Measurements from ENCODE around the gene S100A6. TPM values are rescaled to one million over a fixed set of nuclear protein-coding genes. Genes with fewer than 3 reads are reported as not detected.
A peak's percentile ranks its signal among the peaks of the same experiment; 100 is the strongest.
"Not testable (repeated sequence)": the region's sequence is repeated elsewhere in the genome, so short reads cannot be mapped to it uniquely, and the experiment has no call there.

S100A6 gene
- total and polyA plus RNA-seq, 8 donors: 154 to 2,520 (median 634) TPM

DNA sequence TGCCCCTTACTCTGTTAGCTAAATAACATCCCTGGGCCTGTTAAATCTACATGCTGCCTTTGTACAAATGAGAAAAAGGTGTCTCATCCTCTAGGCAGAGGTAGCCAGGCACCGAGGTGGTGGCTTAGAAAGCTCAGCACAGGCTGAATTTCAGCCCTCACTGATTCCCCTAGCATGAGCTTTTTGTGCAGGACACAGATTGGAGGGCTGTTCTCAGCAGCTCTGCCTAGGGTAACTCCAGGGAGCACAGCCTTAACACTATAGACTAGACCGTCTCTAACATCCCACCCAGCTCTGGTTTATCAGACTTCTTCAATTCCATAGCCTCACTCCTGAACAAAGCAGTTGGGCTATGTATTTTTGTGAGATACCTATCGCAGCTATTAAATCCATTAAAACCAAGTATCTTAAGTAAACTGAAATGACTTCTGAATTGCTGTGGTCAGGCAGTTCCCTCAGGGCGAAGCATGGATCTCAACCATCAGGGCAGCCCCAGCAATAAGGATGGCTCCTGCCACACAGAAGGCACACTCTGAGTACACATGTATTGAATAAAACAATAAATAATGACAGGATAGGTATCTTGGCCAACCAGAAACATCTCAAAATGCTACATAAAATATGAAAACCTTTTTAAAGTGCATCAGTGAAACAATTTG is 14.8 kb downstream of the S100A6 start:
- 62 to 75% (median 67%) methylated on average over 4 of the region's 4 CpGs for WGBS, 5 donors
- Histone ChIP-seq H3K9me3 (no peaks in the 10 kb centered on the region), H3K27ac (no peak overlapping the region)

DNA sequence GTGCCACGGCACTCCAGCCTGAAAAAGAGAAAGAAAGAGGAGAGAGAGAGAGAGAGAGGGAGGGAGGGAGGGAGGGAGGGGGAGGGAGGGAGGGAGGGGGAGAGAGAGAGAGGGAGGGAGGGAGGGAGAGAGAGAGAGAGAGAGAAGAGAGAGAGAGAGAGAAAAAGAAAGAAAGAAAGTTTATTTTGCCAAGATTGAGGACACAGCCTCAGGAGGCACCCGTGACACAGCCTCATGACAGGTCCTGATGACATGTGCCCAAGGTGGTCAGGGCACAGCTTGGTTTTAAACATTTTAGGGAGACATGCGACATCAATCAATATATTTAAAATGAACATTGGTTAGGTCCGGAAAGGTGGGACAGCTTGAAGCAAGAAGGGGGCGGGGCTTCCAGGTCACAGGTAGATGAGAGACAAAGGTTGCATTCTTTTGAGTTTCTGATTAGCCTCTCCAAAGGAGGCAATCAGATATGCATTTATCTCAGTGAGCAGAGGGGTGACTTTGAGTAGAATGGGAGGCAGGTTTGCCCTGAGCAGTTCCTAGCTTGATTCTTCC is 15.6 kb downstream of the S100A6 start:
- DNase-seq: peak in 1 of 2 donors; percentile 59
- H3K27ac ChIP-seq; H3K27me3 ChIP-seq; H3K9me3 ChIP-seq; intact Hi-C loops (cut with DNase I; ENCODE audit: low total_unique reads); H3K36me3 ChIP-seq; H3K4me3 ChIP-seq: not testable (repeated sequence)
- WGBS, 5 donors: 49 to 62% (median 54%) methylated on average over 4 to 5 of the region's 5 CpGs
- H3K4me1 ChIP-seq: peaks cover 6 to 14% (median 9%) of the 10 kb centered on the region in 4 donors

More for the DNA sequence above, 14.8 kb downstream of the S100A6 start:
- Histone ChIP-seq H3K36me3 (no peaks in the 10 kb centered on the region), H3K27me3 (no peaks in the 10 kb centered on the region), H3K4me1 (peaks cover 0 to 7% (median 3%) of the 10 kb centered on the region in 4 donors), H3K4me3 (no peak overlapping the region)
- TF ChIP-seq POLR2AphosphoS5 (IDR thresholded peaks at IDR 0.05): no peak
- no peak for TF ChIP-seq POLR2A (IDR thresholded peaks at IDR 0.05)
- no peak for TF ChIP-seq CTCF (IDR thresholded peaks at IDR 0.05)
- TF ChIP-seq EP300 (IDR thresholded peaks at IDR 0.05): no peak
- intact Hi-C loops (cut with DNase I; ENCODE audit: low total_unique reads): no loop called here
- DNase-seq: no peak

DNA sequence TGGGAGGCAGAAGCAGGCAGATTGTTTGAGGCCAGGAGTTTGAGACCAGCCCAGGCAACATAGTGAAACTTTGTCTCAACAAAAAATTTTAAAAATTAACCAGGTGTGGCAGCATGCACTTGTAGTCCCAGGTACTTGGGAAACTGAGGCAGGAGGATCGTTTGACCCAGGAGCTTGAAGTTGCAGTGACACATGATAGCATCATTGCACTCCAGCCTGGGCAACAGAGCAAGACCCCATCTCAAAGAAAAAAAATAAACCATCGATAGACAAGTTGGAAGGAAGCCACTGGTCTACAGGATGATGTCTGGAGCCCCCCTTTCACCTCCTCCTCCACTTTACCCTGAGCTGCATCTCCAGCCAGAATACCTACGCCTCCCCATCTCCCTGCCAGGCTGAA is 16.5 kb downstream of the S100A6 start:
- Histone ChIP-seq H3K27ac (no peak overlapping the region), H3K9me3 (no peaks in the 10 kb centered on the region), H3K4me3 (no peak overlapping the region), H3K27me3 (no peaks in the 10 kb centered on the region), H3K4me1 (peaks cover 6 to 20% (median 10%) of the 10 kb centered on the region in 4 donors), H3K36me3 (no peaks in the 10 kb centered on the region)
- no peak for DNase-seq
- intact Hi-C loops (cut with DNase I; ENCODE audit: low total_unique reads): loop anchor here (5.0 kb wide), 1 partner anchor 43 kb away; no protein-coding TSS in a partner anchor
- 89 to 96% (median 91%) methylated on average over 3 of the region's 3 CpGs for WGBS, 5 donors
- no peak for TF ChIP-seq POLR2AphosphoS5 (IDR thresholded peaks at IDR 0.05)
- no peak for TF ChIP-seq POLR2A (IDR thresholded peaks at IDR 0.05)
- no peak for TF ChIP-seq CTCF (IDR thresholded peaks at IDR 0.05)
- no peak for TF ChIP-seq EP300 (IDR thresholded peaks at IDR 0.05)

DNA sequence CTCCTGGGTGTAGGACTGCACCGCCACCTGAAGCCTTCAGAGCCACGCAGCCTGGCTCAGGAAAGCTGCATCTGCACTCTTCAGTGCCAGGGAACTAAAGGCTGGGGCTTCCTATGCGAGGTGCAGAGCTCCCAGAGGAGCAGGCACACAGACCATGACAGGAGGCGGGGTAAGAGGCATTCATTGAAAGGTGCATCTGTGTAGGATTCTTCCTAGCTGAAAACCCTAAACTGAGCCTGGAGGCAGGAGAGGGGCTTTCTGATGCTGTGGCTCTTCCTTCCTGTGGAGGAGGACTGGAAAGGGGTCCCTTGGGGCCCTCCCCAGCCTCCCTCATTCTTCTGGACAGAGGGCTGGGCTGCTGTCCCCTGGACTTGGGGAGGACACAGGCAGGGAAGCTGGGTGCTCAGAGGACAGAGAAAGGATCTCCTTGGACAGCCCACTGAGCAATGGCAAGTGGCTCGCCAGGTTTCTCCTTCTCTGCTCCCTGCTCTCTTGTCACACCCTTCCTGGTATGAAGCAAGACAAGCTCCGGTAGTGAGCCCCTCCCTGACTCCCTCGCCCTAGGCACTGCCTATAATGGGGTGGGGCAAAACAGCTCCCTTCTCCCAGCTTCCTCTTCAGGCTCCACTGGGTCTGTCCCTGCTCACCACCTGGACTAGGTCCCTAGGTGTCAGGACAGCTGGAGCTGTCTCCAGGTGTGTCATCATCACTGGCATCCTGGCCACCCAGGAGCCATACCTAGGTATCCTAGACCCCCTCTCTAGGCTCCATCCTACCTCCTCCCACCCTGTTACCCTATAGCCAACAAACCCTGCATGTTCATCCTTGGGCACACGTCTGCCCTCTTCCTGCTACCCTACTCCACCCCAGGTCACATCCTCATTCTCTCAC is 20.0 kb downstream of the S100A6 start:
- no peaks in the 10 kb centered on the region for H3K9me3 ChIP-seq
- H3K36me3 ChIP-seq: no peaks in the 10 kb centered on the region
- H3K27me3 ChIP-seq: no peaks in the 10 kb centered on the region
- H3K27ac ChIP-seq: peak overlapping the region; percentile 54 to 85 (median 81)
- peak; percentile 69 to 87 for DNase-seq
- TF ChIP-seq EP300 (IDR thresholded peaks at IDR 0.05) (no peak), POLR2AphosphoS5 (IDR thresholded peaks at IDR 0.05) (peak in 2 of 3 donors; percentile 63 to 68)
- peaks cover 11 to 27% (median 12%) of the 10 kb centered on the region in 4 donors for H3K4me1 ChIP-seq
- H3K4me3 ChIP-seq: no peak overlapping the region
- 32 to 50% (median 48%) methylated on average over 8 of the region's 8 CpGs for WGBS, 5 donors
- intact Hi-C loops (cut with DNase I; ENCODE audit: low total_unique reads): loop anchor here (5.0 kb wide), 1 partner anchor 47 kb away; no protein-coding TSS in a partner anchor

DNA sequence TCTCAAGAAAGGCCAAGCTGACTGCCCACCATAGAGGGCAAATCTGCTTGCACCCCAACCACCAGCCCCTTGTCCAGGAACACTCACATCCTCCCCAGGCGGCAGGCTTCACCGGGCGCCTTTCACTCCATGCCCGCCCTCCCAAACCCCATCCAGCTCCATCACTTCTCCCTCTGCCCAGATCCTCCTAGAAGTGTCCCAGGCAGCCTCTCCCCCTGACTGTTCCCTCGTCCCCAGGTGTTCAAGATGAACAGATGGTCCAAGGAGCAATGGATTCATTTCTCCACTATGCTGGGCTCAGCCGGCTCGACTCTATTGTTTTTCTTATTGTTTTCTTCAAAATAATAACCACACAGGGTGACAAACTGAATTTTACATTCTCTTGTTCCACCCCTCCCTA is 22.1 kb downstream of the S100A6 start:
- intact Hi-C loops (cut with DNase I; ENCODE audit: low total_unique reads): loop anchor here (5.0 kb wide), 1 partner anchor 59 kb away; no protein-coding TSS in a partner anchor
- H3K27ac ChIP-seq: no peak overlapping the region
- no peaks in the 10 kb centered on the region for H3K36me3 ChIP-seq
- H3K4me1 ChIP-seq: peaks cover 12 to 29% (median 12%) of the 10 kb centered on the region in 4 donors
- TF ChIP-seq POLR2A (IDR thresholded peaks at IDR 0.05) (no peak), POLR2AphosphoS5 (IDR thresholded peaks at IDR 0.05) (no peak), EP300 (IDR thresholded peaks at IDR 0.05) (no peak)
- DNase-seq: no peak
- WGBS, 5 donors: 93 to 96% (median 94%) methylated on average over 7 of the region's 7 CpGs
- H3K27me3 ChIP-seq: no peaks in the 10 kb centered on the region
- no peaks in the 10 kb centered on the region for H3K9me3 ChIP-seq
- H3K4me3 ChIP-seq: no peak overlapping the region
